CD4-positive, alpha-beta T cell treated with Interleukin-1 beta for 1 hour (primary cell): ENCODE results near the gene CEP19.

ENCODE experiments used
- DNase-seq, 2 donors: peaks; one replicate each; pipeline ENCODE4 v3.0.0-alpha.2; 2020 to 2022

Gene CEP19

GRCh38 chr3:196707566-196707965 lies 4.5 kb downstream of the CEP19 start:
- DNase-seq, result no peak

GRCh38 chr3:196706731-196707130 lies 5.3 kb downstream of the CEP19 start:
- no peak for DNase-seq

DNA sequence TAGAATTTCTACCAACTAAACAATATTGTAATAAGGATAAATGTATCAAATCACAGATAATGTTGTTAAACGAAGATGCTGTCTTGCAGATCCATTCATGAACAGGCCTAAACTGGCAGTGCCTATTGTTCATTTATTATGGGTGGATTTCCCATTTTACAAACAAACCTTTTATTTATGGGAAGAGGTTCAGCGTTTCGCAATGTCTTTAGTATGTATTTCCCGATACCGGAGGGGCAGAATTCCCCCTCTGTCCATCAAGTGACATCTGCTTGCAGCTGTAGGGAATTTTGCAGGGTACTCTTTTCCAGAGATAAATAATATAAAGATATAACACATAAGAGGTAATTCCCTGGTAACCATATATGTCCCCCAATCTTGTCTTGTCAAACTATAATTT lies 5.7 kb downstream of the CEP19 start:
- no peak for DNase-seq

GRCh38 chr3:196700801-196701200 lies 11.2 kb downstream of the CEP19 start:
- DNase-seq, result no peak

DNA sequence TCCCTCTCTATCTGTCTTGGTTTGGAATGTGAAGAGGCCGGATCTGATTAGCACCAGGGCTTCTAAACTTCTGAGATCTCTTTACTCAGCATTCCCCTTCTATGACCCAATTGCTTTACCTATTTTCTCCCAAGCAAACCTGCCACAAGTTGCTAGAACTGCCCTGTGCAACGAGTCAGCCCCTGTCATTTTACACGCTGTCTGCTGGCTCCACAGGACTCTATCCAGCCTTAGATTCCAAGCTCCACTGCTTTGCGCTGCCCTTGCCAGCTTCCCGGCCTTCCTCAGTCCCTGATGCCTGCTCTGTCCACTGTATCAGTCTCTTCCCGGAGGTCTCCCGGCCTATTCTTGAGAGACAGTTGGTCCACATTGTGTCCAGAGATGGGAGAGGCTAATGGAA lies 12.3 kb downstream of the CEP19 start:
- DNase-seq, result no peak

DNA sequence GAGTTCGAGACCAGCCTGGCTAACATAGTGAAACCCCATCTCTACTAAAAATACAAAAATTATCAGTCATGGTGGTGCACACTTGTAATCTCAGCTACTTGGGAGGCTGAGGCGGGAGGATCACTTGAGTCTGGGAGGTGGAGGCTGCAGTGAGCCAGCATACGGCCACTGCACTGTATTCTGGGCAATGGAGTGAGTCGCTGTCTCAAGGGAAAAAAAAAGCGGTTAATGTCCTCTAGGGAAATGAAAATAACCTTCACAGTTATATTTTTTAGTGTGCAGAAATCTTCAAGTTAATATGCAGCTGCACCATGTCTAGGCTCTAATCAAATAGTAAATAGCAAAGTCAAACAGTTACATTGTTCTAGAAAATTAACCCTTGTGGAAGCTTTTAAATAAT lies 14.8 kb downstream of the CEP19 start:
- DNase-seq, result no peak

- no peak for DNase-seq
Observed at GRCh38 chr3:196695849-196696226, 16.2 kb downstream of the CEP19 start.

DNA sequence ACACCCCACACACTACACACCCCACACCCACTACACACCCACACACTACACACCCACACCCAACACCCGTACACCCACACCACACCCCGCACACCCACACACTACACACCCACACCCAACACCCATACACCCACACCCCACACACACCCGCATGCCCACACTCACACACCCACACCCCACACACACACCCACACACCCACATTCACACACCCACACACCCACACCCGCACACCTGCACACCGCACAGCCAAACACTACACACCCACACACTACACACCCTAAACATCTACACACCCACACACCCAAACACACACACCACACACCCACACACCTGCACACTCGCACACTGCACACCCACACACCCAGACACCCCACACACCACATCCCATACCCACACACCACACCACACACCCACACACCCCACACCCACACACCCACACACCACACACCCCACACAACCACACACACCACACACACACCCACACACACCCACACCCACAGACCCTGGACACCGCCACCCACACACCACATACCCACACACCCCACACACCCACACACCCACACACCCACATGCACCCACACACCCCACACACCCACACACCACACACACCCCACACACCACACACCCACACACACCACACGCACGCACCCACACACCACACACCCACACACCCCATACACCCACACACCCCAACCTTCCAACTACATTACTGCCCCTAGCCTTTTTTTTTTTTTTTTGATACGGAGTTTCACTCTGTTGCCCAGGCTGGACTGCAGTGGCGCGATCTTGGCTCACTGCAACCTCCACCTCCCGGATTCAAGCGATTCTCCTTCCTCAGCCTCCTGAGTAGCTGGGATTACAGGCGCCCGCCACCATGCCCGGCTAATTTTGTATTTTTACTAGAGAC lies 16.9 kb downstream of the CEP19 start:
- DNase-seq, result peak; percentile 29 to 33

DNA sequence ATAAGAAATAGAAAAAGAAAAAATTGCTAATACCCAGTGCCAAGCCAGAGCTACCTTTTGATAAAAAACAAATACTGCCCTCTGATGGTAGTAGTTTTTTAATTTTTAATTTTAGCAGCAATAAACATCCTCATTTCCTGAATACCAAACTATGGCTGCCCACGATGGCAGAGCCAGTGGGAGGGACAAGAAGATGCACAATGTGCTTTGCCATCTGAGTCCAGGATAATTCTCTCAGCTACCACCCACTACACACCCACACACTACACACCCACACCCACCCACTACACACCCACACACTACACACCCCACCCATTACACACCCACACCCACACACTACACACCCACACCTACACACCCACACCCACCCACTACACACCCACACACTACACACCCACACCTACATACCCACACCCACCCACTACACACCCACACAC lies 17.8 kb downstream of the CEP19 start:
- peak; percentile 46 to 60 for DNase-seq

DNA sequence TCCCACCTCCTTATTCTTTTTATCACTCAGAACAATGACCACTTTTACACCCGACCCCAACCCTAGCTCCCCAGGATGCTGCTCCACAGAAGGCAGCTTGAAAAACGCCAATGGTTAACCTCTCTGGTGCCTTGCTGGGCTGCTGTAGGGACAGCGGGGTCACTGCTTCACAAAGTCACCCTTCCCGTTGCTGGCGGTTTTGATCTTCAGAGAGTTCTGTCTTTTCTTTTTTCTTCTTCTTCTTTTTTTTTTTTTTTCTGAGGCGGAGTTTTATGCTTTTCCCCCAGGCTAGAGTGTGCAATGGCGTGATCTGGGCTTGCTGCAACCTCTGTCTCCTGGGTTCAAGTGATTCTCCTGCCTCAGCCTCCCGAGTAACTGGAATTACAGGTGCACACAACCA lies 20.7 kb downstream of the CEP19 start:
- DNase-seq, result no peak

GRCh38 chr3:196689941-196690660 lies 21.9 kb downstream of the CEP19 start:
- no peak for DNase-seq

GRCh38 chr3:196688349-196688748 lies 23.7 kb downstream of the CEP19 start:
- DNase-seq, result peak in 1 of 2 donors; percentile 53

GRCh38 chr3:196686436-196686835 lies 25.6 kb downstream of the CEP19 start:
- DNase-seq, result no peak

DNA sequence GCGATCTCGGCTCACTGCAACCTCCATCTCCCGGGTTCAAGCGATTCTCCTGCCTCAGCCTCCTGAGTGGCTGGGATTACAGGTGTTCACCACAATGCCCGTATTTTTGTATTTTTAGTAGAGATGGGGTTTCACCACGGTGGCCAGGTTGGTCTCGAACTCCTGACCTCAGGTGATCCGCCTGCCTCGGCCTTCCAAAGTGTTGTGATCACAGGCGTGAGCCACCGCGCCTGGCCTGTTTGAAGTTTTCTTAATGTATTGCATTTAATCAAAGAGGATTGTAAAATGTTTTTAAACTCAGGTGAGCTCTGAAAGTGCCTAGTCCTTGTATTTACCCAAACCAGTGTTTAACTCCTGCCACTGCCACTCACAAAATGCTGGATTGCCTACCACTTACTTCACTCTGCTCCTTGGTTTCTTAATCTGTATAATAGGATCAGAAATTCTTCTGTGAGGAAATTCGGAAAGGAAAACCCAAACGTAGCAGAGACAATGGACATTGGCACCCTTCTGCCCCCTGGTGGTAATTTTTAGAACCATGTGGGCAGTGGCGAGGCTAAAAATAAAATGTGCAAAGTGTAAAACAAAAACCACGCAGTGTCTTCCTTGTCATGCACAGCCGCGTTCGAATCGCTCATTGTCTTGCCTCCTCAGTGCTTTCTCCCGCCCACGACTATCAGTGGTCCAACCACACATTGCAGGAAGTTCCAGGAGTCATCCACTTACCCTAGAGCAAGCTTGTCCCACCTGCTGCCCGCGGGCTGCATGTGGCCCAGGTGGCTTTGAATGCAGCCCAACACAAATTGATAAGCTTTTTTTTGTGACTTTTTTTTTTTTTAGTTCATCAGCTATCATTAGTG lies 27.3 kb downstream of the CEP19 start:
- peak; percentile 66 to 75 for DNase-seq

DNA sequence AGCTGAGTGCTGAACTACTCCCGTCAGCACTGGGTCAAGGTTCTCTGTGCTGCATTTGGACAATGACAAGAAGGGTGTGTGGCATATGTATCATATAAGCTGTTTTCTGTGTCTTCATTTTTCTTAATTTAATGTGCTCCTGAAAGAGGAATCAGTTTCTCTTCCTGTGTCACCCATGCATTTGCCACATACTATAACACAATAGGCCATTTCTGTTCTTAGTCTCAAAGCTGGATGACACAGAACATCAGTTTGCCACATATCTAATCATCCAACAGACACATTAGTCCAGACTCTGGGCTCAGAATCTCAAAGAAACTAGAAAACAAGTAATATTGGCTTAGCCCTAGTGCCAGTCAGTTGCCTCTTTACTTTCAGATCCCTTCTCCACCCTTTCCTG lies 34.1 kb downstream of the CEP19 start:
- no peak for DNase-seq

DNA sequence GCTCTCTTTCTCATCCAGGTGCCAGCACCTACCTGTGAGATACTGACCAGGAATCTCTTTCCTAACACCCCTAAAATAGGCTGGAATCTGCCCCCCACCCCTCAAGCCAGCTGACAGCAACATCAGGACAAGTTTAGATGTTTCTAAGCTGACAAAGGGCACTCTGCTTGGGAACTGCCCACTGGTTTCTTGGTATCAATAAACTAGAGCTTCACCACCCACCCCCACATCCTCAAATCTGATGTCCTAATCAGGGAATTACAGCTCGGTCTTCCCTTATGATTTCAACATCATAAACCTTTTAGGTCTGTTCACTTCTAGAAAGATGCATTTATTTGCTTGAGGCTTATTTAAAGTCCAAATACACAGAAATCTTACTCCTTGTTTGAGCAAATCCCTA lies 34.7 kb downstream of the CEP19 start:
- DNase-seq, result no peak

DNA sequence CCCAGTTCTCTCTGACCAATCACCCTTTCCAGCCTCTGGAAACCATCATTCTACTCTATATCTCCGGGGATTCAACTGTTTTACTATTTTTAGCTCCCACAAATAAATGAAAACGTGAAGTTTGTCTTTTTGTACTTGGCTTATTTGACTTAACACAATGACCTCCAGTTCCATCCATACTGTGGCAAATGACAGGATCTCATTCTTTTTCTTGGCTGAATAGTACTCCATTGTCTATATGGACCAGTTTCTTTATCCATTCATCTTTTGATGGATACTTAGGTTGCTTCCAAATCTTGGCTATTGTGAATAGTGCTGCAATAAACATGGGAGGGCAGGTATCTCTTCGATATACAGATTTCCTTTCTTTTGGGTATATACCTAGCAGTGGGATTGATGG lies 38.4 kb downstream of the CEP19 start:
- DNase-seq, result no peak

DNA sequence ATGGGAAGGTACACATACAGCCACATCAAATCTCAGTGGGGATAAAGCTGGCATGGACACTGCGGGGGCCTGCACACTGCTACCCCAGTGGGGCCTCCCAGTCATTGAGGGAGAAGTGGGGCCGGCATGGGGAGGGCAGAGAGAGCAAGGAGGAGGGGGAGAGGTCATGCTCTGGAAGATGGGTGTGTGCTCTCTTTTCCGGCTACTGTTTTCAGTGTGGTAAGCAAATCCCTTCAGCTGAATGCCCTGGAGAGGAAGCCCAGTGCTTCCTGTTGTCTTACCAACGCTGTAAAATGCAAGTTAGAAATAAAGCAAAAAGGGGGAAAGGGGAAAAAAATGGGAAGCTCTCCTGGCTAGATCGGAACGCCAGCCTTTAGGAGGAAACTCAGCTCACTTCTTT lies 41.7 kb downstream of the CEP19 start:
- no peak for DNase-seq

DNA sequence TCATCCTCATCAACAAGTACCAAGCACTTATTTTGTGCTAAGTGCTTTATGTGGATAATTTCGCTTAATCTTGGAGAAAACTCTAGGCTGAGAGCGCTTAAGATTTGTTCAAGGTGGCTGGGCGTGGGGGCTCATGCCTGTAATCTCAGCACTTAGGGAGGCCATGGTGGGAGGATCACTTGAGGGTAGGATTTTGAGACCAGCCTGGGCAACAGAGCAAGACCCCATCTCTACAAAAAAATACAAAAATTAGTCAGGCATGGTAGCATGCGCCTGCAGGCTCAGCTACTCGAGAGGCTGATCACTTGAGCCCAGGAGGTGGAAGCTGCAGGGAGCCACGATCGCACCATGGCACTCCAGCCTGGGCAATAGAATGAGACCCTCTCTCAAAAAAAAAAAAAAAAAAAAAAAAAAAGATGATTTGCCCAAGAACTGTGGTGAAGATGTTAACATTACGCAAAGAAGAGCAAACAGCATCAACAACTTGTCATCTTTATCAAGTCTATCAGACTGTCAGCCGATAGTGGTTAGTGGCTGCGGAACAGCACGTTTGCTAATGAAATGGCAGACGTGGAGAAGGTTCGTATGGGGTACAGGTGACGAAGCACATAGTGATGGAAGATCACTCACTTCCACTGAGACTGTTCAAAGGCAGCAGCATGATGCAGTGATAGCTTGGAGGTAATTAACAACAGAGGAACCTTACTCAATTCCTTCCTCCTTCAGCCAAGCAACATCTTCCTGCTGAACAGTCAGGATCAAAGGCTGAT lies 44.8 kb downstream of the CEP19 start:
- no peak for DNase-seq

GRCh38 chr3:196666001-196666867 lies 45.8 kb downstream of the CEP19 start:
- DNase-seq, result no peak
